GM13976 (cell line): ENCODE results near the gene PGLYRP4.

ENCODE experiments used
- DNase-seq: peaks from one replicate; pipeline ENCODE4 v3.0.0; 2012; ENCODE audit warnings: low spot score
- in situ Hi-C: fragments of 300-500 bp; cut with MboI; formaldehyde crosslinking; loops from one replicate; pipeline ENCODE4 v1.12.0; 2022; ENCODE audit warnings: low sequenced_read_pairs, mixed read lengths, inconsistent platforms; ENCODE audit not compliant: unreplicated experiment
- TF ChIP-seq, protein P1 (sequence below): IDR thresholded peaks from 2 replicates; pipeline ENCODE4 v1.5.1; 2012; ENCODE audit warnings: borderline replicate concordance, mild to moderate bottlenecking; ENCODE audit not compliant: insufficient read depth; ENCODE audit errors: extremely low read depth, missing control alignments, control extremely low read depth

PGLYRP4 gene

DNA sequence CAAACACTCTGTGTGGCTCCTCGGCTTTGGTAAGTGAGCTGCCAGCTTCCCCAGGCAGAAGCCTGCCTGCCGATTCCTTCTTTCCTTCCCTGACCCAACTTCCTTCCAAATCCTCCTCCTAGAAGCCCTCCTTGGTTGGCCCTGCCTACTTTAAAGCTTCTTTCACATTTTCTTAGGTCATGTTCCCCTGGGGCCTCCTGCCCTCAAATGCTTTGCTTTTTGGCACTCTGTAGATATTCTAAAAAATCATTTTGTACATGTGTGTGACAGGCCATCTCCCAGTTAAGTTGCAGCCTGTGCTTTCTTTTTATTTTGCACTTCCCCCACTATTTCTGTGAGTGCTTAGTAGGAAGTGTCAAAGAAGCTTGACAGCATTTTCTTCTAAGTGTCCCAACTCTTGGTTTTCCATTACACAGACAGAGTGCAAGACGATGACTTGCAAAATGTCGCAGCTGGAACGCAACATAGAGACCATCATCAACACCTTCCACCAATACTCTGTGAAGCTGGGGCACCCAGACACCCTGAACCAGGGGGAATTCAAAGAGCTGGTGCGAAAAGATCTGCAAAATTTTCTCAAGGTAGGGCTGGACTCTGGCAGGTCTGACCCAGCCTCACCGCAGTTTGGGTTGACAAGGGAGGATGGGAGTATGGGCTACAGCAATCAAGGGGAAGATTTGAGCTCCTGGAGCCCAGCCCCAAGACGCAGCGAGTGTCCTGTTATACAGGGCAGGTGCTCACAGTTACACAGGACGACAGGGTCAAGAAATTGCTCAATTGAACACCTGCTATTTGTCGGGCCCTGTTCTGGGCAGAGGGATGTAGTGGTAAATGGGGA, 9.4 kb upstream of the PGLYRP4 start, which contains the start of gene S100A9:
TSS of gene S100A9 (plus strand) at position 2 of the 838 bp plus-strand sequence. CDS start at position 432, 430 bp downstream.
- in situ Hi-C loops = no loop called here
- DNase-seq = no peak
- TF ChIP-seq, protein P1, sequence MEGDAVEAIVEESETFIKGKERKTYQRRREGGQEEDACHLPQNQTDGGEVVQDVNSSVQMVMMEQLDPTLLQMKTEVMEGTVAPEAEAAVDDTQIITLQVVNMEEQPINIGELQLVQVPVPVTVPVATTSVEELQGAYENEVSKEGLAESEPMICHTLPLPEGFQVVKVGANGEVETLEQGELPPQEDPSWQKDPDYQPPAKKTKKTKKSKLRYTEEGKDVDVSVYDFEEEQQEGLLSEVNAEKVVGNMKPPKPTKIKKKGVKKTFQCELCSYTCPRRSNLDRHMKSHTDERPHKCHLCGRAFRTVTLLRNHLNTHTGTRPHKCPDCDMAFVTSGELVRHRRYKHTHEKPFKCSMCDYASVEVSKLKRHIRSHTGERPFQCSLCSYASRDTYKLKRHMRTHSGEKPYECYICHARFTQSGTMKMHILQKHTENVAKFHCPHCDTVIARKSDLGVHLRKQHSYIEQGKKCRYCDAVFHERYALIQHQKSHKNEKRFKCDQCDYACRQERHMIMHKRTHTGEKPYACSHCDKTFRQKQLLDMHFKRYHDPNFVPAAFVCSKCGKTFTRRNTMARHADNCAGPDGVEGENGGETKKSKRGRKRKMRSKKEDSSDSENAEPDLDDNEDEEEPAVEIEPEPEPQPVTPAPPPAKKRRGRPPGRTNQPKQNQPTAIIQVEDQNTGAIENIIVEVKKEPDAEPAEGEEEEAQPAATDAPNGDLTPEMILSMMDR = no peak

DNA sequence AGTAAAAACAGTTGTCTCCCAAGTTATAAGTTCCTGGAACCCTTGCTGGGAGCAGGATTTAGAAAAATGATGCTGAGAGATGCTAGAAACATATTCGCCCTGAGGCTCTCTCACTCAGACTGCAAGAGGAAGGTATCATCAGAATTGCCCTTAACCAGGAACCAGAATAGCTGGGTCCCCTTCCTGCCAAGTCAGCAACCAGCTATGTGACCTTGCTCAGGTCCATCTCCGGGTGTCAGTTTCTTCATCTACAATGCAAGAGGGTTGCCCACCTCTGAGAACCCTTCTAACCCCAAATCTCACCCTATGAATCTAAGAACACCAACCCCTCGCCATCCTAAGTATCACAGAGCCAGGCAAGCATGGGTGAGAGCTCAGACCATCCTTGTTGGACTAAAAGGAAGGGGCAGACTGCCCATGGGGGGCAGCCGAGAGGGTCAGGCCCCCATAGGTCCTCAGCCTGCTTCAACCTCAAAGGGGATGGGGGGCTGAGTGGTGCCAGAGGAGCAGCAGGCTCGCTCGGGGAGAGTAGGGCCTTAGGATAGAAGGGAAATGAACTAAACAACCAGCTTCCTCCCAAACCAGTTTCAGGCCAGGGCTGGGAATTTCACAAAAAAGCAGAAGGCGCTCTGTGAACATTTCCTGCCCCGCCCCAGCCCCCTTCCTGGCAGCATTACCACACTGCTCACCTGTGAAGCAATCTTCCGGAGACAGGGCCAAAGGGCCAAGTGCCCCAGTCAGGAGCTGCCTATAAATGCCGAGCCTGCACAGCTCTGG, 8.6 kb upstream of the PGLYRP4 start:
- TF ChIP-seq, protein P1 = no peak
- no peak for DNase-seq
- in situ Hi-C loops = no loop called here

DNA sequence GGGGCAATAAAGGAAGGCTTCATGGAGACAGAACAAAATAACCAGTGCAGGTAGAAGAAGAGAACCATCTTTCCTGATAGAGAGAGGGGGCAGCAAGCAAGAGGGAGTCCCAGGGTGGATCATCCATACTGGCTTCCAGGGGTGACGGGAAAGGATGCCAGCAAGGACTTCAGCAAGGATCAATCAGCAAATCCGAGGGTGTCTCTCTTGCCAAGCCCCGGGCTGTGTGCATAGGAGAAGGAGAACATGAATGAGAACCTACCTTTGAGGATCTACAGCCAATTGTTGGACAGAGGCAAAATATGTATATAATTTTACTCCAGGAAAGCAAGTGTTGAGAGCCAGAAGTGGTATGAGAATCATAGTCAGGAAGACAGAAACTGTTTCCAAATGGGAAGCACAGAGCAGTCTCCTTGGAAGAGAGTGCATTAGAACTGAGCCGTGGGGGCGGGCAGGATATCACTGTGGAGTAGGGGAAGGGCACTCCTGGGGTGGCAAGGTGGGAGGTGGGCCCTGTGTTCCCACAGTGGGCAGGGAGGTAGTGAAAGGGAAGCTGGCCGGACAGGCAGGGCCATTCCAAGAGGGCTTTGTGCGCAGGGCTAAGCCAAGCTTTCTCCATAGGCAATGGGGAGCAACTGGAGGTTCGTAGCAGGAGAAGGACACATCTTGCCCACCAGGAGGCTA, 7.9 kb upstream of the PGLYRP4 start:
- in situ Hi-C loops = no loop called here
- TF ChIP-seq, protein P1 = no peak
- no peak for DNase-seq

DNA sequence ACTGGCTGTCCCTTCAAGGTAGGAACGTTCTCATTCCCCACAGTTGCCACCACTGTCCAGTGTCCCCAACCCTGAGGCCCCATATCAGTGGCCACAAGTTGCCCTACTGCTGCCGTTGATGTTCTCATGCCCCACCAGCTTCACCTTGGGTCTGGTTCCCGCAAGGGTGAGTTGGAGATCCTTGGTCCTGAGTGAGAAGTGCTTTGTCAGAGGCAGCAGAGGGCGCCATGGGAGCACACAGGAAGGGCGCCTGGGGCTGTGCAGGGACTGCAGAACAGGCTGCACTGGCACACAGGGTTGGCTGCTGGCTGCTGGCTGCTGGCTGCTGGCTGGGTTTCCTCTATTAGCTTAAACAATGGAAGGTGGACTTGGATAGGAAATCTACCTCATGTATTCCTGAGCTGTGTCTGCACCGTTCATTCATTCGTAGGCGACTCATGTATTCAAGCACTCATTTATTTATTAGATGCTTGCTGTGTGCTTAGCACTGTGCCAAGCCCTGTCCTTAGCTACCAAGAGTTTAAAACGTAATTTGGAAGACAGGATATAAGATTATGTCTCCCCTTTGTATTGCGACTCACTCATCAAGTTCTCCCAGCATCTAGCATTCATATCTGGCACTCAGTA, 6.9 kb upstream of the PGLYRP4 start:
- DNase-seq = peak; percentile 75
- in situ Hi-C loops = no loop called here
- TF ChIP-seq, protein P1 = peak; percentile 66

DNA sequence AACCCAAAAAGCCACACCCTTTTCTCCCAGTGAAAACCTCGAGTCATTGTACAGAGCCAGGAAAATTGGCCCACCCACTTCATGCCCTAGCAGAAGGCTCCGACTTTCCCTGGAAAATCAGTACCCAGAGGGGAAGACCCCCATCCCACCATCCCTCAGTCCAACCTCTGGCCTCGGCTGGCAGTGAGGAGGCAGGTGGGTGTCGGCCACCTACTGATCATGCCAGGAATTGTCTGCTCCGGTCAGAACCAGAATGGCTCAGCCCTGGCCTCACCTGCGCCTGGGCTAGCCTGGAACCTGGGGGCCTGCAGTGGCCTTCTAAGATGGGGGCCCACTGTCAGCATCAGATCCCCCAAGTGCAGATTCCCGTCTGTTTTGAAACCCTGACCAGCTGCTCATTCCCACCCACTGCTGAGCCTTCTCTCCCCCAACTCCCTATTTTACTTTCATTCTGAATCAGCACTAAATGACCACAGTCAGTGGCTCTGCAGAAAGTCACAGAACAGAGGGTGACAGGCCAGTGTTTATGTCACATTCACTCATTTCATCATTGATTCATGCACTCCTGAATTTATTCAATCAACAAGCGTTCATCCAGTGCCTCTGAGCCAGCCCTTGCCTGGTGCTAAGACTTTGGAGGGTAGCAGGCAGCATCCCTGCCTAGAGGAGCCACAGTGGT, 6.0 kb upstream of the PGLYRP4 start:
- in situ Hi-C loops = loop anchor here (5.0 kb wide), 1 partner anchor 128 kb away; no protein-coding TSS in a partner anchor
- TF ChIP-seq, protein P1 = no peak
- DNase-seq = no peak
